Right hindlimb (tissue), 1 donor: ENCODE data around the gene PET100.

ENCODE experiments used
- DNase-seq: peaks from one replicate; pipeline ENCODE4 v3.0.0-alpha.2; 2018

The PET100 gene, protein sequence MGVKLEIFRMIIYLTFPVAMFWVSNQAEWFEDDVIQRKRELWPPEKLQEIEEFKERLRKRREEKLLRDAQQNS

DNA sequence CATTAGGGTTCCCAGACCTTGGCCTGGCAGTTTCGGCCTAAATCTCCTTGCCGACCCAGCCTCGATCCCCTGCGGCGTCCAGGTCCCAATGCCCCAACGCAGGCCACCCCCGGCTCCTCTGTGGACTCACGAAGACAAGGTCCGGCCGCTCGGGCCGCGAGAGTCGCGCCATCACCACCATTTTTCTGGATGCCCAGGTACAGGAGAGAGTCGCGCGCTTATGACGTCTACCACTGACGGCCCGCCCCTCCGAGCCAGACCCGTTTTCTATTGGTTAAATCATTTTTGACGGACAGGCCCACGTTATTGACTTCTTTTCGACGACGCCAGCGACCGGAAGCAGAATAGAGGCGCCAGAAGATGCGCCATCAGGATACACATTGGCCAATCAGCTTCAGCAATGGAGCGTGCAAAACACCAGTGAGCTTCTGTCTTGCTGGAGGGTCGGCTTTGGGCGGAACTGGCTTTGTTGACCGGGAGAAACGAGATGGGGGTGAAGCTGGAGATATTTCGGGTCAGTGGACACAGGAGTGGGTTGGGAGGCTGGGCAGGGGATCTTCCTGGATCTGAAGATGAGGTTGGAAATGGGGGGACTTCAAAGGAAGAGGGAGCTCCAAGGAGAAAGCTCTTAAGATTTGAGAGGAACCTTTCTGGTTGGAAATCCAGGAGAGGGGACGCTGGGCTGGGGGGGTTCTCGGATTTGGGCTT, at the start of gene PET100, which contains the start of gene XAB2:
TSS of gene PET100 (plus strand) at position 447 of the 708 bp plus-strand sequence. CDS start at position 488, 41 bp downstream.
TSS of gene XAB2 (minus strand) at position 199 of the 708 bp plus-strand sequence. CDS start at position 181, 18 bp downstream.
- peak; percentile 99 for DNase-seq

DNA sequence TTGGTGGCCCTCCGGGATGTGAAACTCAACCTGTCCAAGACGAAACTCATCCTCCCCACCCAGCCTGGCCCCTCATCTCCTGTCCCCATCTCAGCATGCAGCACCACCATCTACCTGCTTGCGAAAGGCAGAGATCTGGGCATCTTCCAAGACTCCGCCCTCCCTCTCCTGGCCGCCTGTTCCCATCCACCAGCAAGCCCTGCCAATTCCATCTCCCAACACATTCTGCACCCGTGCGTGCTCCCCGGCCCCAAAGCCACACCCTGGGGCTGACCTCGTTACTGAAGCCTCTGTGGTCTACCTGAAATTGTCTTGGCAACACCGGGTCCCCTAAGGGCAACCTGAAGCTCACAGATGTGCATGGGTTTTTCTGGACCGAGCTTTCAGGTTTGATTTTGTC, 47.1 kb upstream of the PET100 start:
- no peak for DNase-seq

DNA sequence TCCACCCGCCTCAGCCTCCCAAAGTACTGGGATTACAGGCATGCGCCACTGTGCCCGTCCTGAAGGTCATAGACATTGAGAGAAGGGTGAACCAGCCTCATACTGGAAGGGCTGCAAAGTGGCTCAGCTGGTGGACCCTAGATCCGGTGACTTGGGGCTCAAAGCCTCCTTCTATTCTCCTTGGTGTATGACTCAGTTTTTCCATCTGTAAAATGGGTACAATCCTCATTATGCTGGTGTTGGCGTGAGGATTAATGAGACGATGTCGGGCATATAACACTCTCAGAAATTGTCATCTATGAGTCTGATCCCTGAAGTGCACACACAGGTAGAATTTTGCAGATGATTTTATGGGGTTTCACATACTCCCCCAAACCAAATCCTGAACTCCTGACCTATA, 39.8 kb upstream of the PET100 start:
- DNase-seq = no peak

DNA sequence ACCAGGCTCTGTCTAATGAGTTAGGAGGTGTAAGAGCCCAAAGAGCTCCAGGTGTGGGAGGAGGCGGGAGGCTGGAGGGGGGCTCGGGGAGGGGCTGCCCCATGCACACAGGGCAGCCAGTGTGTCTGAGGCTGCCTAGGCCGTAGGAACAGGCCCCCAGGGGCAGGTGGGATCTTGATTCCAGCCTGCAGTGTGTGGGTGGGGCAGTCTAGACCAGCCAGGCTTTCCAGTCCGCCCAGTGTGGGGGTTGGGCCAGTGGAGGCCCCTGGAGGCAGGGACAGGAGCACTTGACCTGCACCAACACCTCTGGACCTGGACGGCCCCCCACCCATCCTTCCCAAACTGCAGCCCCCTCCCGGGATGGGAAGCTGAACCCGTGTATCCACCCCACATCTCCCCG, 39.3 kb upstream of the PET100 start:
- DNase-seq = no peak

DNA sequence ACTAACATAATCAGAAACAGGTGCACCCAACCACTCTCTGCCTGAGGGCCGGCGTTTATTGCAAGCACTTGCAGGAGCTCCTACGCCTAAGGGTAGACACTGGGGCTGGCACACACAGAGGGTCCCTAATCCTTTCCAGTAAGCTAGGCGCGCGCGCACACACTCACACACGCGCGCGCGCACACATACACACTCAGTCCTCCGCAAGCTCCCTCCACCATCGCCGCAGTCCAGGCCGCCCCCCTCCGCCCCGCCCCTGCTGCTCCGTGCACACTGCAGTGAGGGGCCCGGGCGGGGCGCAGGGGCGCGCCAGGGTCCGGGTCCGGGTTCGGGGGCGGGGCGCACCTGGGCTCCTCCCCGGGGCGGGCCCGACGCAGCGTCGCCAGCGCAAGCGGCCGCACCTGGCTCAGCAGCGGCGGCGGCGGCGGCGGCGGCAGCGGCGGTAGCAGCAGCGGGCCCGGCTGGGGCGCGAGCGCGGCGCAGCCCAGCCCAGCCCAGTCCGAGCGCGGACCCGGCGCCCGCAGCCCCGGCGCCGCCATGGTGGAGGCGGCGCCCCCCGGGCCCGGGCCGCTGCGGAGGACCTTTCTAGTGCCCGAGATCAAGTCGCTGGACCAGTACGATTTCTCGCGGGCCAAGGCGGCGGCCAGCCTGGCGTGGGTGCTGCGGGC, 34.0 kb upstream of the PET100 start, which contains the start of gene CAMSAP3:
TSS of gene CAMSAP3 (plus strand) at position 398 of the 668 bp plus-strand sequence. CDS start at position 538, 140 bp downstream.
- DNase-seq = no peak

DNA sequence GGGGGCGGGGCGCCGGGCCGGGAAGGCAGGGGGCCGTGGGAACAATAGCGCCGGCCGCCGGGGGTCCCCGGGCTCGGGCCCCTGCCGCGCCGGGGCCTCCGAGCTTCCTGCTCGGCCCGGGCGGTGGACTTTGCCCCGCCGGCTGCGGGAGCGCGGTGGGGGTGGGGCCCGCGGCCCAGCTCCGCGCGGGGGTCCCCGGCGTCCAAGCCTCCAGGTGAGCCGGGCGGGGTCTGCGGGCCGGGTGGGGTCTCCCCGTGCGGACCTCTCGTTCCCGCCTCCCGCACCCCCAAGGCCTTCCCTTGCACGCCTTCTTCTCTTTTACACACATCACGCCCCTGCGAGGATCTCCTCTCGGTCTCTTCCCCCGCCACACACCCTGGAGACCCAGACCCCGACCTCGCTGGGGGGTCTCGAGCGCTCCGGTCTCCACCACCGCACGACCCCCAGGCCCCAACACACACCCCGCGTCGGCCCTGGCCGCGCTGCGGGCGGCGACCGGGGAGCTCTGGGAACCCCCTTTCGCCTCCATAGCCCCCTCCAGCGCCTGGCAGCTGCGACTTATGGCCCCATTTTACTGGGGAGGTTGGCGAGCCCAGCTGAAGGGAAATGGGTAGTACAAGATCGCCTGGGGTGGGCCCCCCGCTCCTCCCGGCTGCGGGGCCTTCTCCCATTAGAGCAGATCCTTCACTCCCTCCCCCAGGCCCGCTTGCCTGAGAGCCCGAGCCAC, 33.2 kb upstream of the PET100 start:
- no peak for DNase-seq

DNA sequence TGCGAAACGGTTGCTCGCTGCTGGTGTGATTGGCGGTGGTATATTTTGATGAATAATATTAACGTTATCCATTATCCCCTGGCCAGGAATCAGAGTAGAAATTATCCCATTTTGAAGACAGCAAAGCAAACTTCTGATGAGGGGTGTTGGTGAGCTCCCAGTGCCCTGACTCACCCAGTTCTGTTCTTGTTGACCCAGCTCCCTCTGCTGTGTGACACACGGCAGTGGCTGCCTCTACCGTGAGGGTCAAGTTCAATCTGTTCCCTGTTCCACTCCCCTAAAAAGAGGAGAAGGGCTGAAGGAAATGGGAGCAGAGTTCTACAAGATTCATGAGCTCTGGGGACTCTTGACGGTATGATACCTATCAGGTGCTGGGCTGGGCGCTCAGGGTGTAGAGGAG, 31.9 kb upstream of the PET100 start:
- DNase-seq = no peak

DNA sequence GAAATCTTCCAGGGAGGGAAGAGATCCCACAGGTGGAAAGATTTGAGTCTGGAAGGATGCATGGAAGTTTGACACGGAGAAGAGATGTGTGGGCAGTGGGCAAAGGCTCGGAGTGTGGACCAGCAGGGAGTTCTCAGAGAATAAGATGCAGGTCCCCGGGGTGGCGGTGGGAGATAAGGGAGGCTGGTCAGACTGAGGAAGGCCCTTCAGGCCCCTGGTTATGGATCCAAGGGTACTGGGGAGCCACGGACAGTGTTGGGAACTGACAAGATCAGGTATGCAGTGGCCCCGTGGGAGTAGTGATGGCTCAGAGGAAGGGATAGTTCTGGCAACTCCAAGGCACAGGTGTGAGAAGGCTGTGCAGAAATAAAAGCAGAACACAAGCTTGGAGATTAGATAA, 31.4 kb upstream of the PET100 start:
- no peak for DNase-seq

DNA sequence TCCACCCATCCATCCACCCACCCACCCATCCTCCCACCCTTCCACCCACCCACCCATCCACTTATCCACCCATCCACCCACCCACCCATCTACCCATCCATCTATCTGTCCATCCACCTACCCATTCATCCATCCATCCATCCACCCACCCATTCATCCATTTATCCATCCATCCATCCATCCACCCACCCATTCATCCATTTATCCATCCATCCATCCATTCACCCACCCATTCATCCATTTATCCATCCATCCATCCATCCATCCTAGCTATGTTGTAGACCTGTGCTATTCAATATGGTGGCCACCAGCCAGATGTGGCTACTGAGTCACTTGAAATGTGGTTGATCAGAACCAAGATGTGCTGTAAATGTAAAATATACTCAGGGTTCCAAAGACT, 28.9 kb upstream of the PET100 start:
- no peak for DNase-seq

DNA sequence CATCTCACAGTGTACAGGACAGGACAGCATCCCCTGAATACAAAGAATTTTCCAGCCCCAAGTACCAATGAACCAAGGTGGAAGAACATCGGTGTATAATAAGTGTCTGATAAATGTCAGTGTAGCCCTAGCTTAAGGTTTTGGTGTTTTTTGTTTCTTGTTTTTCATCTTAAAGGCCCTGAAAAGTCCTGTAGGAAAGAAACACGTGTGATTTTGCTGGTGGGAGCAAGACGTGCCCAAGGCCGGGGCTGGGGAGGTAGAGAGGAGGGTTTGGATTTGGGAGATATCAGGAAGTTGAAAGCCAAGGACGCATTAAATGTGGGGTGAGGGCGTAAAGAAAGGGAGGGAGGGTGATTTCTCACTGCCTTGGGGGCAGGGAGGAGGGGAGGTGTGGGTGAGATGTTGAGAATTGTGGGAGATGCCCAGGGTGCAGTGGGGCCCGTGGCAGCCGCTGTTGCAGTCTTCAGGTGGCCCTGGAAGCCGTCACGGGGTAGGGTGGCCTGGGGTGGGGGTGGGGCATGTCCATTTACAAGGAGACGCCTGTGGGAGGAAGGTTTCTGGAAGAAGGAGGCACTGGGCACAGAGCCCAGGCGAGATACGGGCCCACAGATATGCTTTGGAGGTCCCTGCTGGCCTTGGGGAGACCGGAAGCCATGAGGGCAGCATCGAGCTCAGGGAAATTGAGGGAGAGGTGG, 27.2 kb upstream of the PET100 start:
- no peak for DNase-seq

DNA sequence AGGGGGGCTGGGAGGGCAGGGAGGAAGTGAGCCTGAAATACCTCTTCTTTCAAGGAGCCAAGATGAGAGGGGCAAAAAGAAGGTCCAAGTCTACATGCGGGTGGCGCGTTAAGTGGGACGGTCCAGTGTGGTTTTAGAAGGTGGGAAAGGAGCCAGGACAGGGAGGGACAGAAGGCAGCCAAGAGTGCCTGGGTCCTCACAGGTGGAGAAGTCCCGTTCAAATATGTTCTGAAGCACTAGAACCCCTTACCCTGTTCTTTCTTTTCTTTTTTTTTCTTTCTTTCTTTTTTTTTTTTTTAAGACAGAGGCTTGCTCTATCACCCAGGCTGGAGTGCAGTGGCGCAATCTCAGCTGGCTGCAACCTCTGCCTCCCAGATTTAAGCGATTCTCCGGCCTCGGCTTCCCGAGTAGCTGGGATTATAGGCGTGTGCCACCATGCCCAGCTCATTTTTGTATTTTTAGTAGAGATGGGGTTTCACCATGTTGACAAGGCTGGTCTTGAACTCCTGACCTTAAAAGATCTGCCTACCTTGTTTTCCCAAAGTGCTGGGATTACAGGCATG, 26.6 kb upstream of the PET100 start:
- no peak for DNase-seq

DNA sequence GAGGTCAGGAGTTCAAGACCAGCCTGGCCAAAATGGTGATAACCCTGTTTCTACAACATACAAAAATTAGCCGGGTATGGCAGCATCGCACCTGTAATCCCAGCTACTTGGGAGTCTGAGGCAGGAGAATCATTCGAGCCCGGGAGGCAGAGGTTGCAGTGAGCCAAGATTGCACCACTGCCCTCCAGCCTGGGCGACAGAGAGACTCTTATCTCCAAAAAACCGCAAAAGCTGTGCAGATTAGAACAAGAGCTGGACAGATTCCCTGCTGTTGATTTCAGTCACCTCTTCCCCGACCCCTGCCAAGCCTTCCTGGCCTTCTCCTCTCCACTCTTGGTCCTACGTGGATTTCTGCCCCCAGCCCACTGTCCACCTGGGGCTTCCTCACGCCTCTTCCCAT, 25.7 kb upstream of the PET100 start:
- DNase-seq = no peak

DNA sequence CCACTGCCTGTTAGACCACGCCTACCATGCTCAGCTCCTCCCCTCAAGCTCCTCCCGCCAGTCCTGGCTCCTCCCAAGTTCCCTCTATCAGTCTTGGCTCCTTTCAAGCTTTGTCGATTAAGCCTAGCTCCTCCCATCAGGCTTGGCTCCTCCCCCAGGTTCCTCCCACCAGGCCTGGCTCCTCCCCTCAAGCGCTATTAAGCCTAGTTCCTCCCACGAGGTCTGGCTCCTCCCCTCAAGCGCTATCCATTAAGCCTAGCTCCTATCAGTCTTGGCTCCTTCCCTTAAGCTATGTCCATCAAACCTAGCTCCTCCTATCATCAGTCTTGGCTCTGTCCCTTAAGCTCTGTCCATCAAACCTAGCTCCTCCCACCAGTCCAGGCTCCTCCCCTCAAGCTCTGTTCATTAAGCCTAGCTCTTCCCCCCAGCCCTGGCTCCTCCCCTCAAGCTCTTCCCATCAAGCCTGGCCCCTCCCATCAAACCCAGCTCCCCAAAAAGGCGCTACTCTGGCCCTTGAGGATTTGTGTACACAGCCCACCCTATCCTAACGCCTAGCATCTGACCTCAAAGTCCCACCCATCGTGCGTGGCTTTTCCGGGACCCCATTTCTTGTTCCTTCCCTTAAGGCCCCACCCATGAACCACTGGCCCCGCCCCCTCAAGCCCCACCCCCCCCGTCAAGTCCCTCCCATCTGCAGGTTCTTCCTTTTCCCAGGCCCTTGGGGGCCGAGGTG, 23.9 kb upstream of the PET100 start:
- DNase-seq = no peak

DNA sequence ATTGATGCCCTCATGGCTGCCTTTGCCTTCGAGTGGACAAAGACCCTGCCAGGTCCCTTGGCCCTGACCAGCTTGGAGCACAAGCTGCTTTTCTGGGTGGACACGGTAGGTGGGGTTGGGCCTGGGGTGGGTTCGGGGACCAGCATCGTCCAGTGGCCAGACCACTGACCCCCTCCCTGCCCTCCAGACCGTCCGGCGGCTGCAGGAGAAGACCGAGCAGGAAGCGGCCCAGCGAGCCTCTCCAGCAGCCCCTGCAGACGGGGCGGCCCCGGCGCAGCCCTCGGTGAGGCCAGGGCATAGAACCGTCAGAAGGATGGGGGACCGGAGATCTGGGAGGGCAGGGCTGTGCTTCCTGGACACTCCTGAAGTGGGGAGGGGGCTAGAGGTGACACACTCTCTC, 23.3 kb upstream of the PET100 start:
- no peak for DNase-seq

DNA sequence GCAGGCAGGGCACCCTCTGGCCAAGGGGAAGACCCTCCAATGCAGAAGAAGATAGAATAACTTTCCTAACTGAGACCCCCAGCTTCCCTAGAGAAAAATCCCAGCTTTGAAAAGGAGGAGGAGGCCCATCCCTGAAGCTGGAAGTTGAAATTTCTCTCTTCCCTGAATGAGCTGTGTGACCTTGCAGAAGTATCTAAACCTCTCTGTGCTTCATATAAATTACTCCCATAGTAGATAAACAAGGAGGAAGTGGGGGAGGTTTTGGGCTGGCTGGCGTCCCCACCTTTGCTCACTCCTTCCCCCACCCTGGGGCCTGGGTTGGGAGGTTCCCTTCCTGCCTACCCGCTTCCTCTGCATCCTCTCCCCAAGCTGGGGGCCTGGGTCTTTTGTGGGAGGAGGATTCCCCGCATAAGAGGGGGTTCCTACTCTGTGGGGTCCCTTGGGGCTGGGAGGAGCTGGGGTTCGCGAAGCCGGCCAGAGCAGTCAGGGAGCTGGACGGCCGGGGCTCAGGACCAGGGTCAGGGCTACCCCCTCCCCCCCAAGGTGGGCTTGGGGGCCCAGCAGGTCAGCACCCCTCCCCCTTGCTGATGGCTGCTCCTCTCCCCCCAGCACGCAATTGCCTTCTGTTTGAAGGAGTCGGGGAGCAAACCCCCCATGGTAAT, 22.2 kb upstream of the PET100 start:
- no peak for DNase-seq

DNA sequence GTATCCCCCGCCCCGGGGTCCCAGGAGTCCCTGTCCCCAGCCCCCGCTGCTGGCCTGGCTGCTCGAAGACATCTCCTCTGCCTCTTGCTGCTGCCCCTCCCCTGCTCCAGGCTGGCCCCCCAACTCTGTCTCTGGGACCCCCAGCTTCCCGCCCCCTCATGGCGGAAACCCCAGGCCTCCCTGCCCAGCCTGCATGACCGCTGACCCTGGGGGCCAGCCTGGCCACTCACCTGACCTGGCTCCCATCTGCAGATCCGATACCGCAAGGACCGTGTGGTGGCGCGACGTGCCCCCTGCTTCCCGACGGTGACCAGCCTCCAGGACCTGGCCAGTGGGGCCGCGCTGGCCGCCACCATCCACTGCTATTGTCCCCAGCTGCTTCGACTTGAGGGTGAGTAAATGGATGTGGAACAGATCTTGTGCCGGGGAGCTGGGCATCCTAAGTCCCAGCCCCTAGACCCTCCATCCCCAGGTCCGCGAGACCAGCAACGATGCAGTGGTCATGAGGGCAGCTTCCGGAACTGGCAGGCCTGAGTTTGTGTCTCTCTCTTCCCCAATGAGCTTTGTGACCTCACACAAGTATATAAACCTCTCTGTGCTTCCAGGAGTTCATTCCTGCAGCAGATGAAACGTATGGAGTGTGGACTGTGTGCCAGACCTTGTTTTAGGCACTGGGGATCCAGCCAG, 21.6 kb upstream of the PET100 start:
- no peak for DNase-seq

DNA sequence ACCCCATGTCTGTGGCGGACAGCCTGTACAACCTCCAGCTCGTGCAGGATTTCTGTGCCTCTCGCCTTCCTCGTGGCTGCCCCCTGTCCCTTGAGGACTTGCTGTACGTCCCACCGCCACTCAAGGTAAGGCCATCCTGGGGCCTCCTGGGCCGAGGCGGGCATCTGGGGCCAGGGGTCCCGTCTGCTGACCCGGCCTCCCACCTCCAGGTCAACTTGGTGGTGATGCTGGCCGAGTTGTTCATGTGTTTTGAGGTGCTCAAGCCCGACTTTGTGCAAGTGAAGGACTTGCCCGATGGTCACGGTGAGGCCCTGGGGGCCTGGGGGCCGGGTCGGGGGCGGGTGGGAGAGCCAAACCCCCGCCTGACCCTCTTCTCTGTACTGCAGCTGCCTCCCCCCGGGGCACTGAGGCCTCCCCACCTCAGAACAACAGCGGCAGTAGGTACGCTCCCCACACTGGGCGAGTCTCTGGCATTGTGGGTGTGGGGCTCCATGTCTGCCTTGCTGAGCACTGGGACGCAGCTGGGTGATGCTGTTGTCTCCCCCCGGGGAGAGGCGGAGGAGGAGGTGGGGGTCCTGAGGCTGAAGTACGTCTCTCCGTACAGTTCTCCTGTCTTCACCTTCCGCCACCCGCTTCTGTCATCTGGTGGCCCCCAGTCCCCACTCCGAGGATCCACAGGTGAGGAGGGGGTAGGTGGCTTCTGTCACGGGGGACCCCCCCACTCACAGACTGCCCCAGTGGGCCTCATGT, 18.9 kb upstream of the PET100 start:
- no peak for DNase-seq

DNA sequence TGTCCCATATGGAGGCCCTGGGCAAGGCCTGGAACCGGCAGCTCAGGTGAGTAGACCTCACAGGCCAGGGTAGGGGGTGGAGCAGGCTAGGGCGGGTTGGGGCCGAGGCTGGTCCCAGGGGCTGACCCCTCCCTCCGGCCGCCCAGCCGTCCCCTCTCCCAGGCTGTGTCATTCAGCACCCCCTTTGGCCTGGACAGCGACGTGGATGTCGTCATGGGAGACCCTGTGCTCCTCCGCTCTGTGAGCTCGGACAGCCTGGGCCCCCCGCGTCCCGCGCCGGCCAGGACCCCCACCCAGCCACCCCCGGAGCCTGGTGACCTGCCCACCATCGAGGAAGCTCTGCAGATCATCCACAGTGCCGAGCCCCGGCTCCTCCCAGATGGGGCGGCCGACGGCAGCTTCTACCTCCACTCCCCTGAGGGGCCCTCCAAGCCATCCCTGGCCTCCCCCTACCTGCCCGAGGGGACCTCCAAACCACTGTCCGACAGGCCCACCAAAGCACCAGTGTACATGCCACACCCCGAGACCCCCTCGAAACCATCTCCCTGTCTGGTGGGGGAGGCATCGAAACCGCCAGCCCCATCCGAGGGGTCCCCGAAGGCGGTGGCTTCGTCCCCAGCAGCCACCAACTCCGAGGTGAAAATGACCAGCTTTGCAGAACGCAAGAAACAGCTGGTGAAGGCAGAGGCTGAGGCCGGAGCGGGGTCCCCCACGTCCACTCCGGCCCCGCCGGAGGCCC, 17.9 kb upstream of the PET100 start:
- DNase-seq = no peak
